PC-9 (cell line): Measurements from ENCODE around the gene HSPA1B. TPM values are rescaled to one million over a fixed set of nuclear protein-coding genes. Genes with fewer than 3 reads are reported as not detected.
A peak's percentile ranks its signal among the peaks of the same experiment; 100 is the strongest.

Source experiments
- Bru-seq: library from RNA; stranded (reverse); fragments of 400-500 nt; gene quantifications from one replicate; lab custom pipeline; 2021; lab: Mats Ljungman, UMichigan
- BruChase-seq, 2 experiments: library from RNA; stranded (reverse); fragments of 400-500 nt; gene quantifications; one replicate each; lab custom pipeline; 2021; lab: Mats Ljungman, UMichigan
- BruUV-seq: library from RNA; stranded (reverse); fragments of 400-500 nt; replicated peaks from 2 replicates; lab custom pipeline; 2021; lab: Mats Ljungman, UMichigan
- CTCF ChIA-PET: fragments of 300-600 bp; sonication (Branson Sonifier 250); formaldehyde crosslinking; loops from one replicate; lab custom pipeline; 2022; ENCODE audit warnings: antibody characterized with exemption; lab: Charles Lee
- POLR2A ChIA-PET: fragments of 300-600 bp; sonication (Branson Sonifier 250); formaldehyde crosslinking; loops from one replicate; lab custom pipeline; 2022; ENCODE audit warnings: antibody characterized with exemption; ENCODE audit not compliant: unreplicated experiment; lab: Charles Lee
- DNase-seq, 2 experiments: peaks; one replicate each; pipeline versions ENCODE4 v3.0.0 to v3.0.0-alpha.2; 2015 to 2022; ENCODE audit warnings: mixed read lengths in 1 of 2
- H2AFZ ChIP-seq: fragments of 200-600 bp; sonication (generic); 2 replicates; pipeline ENCODE4 v1.8.1; 2017; ENCODE audit warnings: antibody characterized with exemption
- H3F3A ChIP-seq: fragments of 200-600 bp; sonication (generic); 2 replicates; pipeline ENCODE4 v1.8.1; 2017; ENCODE audit warnings: antibody characterized with exemption, mild to moderate bottlenecking, low read depth; ENCODE audit not compliant: insufficient read depth
- H3K27ac ChIP-seq: fragments of 200-600 bp; sonication (generic); 2 replicates; pipeline ENCODE4 v1.6.1; 2016; ENCODE audit warnings: mixed run types
- H3K27me3 ChIP-seq: fragments of 200-600 bp; sonication (generic); 2 replicates; pipeline ENCODE4 v1.6.1; 2016; ENCODE audit warnings: low read depth, mixed run types; ENCODE audit not compliant: insufficient read depth
- H3K36me3 ChIP-seq: fragments of 200-600 bp; sonication (generic); 2 replicates; pipeline ENCODE4 v1.6.1; 2016; ENCODE audit warnings: low read depth, mixed run types
- H3K4me1 ChIP-seq: fragments of 200-600 bp; sonication (generic); replicated peaks from 2 replicates; pipeline ENCODE4 v1.6.1; 2016; ENCODE audit warnings: mixed run types; ENCODE audit not compliant: insufficient read depth
- H3K4me2 ChIP-seq: fragments of 200-600 bp; sonication (generic); 2 replicates; pipeline ENCODE4 v1.6.1; 2017; ENCODE audit warnings: mixed run types
- H3K4me3 ChIP-seq: fragments of 200-600 bp; sonication (generic); 2 replicates; pipeline ENCODE4 v1.6.1; 2016; ENCODE audit warnings: mixed run types
- H3K79me2 ChIP-seq: fragments of 200-600 bp; sonication (generic); 2 replicates; pipeline ENCODE4 v1.6.1; 2017; ENCODE audit warnings: low read depth, mixed run types
- H3K9me2 ChIP-seq: fragments of 200-600 bp; sonication (generic); 2 replicates; pipeline ENCODE4 v1.8.1; 2017; ENCODE audit warnings: mild to moderate bottlenecking; ENCODE audit not compliant: insufficient read depth
- H3K9me3 ChIP-seq: fragments of 200-600 bp; sonication (generic); 2 replicates; pipeline ENCODE4 v1.8.1; 2016; ENCODE audit warnings: low read depth; ENCODE audit not compliant: insufficient read depth
- H4K20me1 ChIP-seq: fragments of 200-600 bp; sonication (generic); 2 replicates; pipeline ENCODE4 v1.8.1; 2017; ENCODE audit not compliant: insufficient read depth
- CTCF ChIP-seq: fragments of 200-600 bp; sonication (generic); conservative IDR thresholded peaks from 2 replicates; pipeline ENCODE4 v1.6.1; 2017; ENCODE audit warnings: mixed run types, antibody characterized with exemption, mild to moderate bottlenecking, moderate library complexity
- EZH2 ChIP-seq: fragments of 200-600 bp; sonication (generic); IDR thresholded peaks from 2 replicates; pipeline ENCODE4 v1.8.0; 2017; ENCODE audit warnings: antibody characterized with exemption, low read depth
- intact Hi-C: fragments of 100-400 bp; cut with micrococcal nuclease; formaldehyde crosslinking; loops from one replicate; pipeline ENCODE4 v1.10.0; 2022; ENCODE audit not compliant: unreplicated experiment
- long read RNA-seq: library from polyadenylated mRNA; stranded (forward); transcript quantifications from one replicate; pipeline ENCODE4 v2.0.0, GENCODE V29; 2022
- total RNA-seq: library from RNA; stranded (reverse); gene quantifications from 2 replicates; pipeline ENCODE4 v1.2.3, GENCODE V29; 2021

HSPA1B gene
- 334 and 340 TPM in 2 replicates for total RNA-seq
- Bru-seq, nascent RNA: percentile 75 among the genes with signal in this experiment
- percentile 97 among the genes with signal in this experiment for BruChase-seq, experiment 1, labeled RNA remaining after a 2-hour chase
- percentile 98 among the genes with signal in this experiment for BruChase-seq, experiment 2, labeled RNA remaining after a 6-hour chase
- long read RNA-seq, transcript HSPA1B-201 (1 exons, 2,521 nt): major isoform, 106 of 112 reads
- long read RNA-seq, partial matches to known transcripts: 0 of 112 reads
- long read RNA-seq, other reads (novel, unspliced or antisense): 6 of 112 reads

GRCh38 chr6:31827286-31828079 lies at the start of gene HSPA1B:
HSPA1B (plus strand) TSS chr6:31827738; CDS start chr6:31827951, 213 bp downstream.
- Histone ChIP-seq H3K27ac (peak within 1 kb of the TSS; percentile 98), H3K27me3 (no peaks in the 10 kb centered on the region), H3K36me3 (no peaks in the 10 kb centered on the region), H3K4me3 (peak within 1 kb of the TSS; percentile 84), H3F3A (peaks cover 61% of the 10 kb centered on the region), H3K9me3 (no peaks in the 10 kb centered on the region), H2AFZ (peak within 1 kb of the TSS; percentile 50), H4K20me1 (peaks cover 24% of the 10 kb centered on the region), H3K4me2 (peak within 1 kb of the TSS; percentile 98), H3K4me1 (peaks cover 54% of the 10 kb centered on the region), H3K79me2 (peaks cover 57% of the 10 kb centered on the region), H3K9me2 (no peaks in the 10 kb centered on the region)
- CTCF ChIA-PET: interaction anchor here (0.5 to 0.6 kb wide), 2 partner anchors 145 to 438 kb away, joined by 4 to 8 read pairs; no protein-coding TSS in a partner anchor
- POLR2A ChIA-PET: interaction anchor here (0.5 to 2.4 kb wide), 17 partner anchors 12 to 353 kb away, joined by 3 to 40 read pairs (median 6); partner anchors contain the start of genes EHMT2, HSPA1A, HSPA1L and LSM2
- BruUV-seq: no TSS peak
- peak; percentile 99 for DNase-seq
- intact Hi-C loops: loop anchor here (1.0 to 10.0 kb wide), 4 partner anchors 31 to 1147 kb away; partner anchors contain the start of genes ATP6V1G2, DDX39B and NFKBIL1
- TF ChIP-seq EZH2 (no peak), CTCF (no peak)

- no peaks in the 10 kb centered on the region for H3K9me3 ChIP-seq
- POLR2A ChIA-PET: interaction anchor here (0.6 kb wide), 1 partner anchor 122 kb away, joined by 3 read pairs; no protein-coding TSS in a partner anchor
- peaks cover 28% of the 10 kb centered on the region; the same call in 1 of the 2 replicates for H3F3A ChIP-seq
- H3K27me3 ChIP-seq: no peaks in the 10 kb centered on the region
- H2AFZ ChIP-seq: no peak overlapping the region
- no TSS peak for BruUV-seq
- peaks cover 31% of the 10 kb centered on the region for H3K4me1 ChIP-seq
- H3K36me3 ChIP-seq: peaks cover 12% of the 10 kb centered on the region; the same call in 1 of the 2 replicates
- H3K4me2 ChIP-seq: no peak overlapping the region
- no peaks in the 10 kb centered on the region for H4K20me1 ChIP-seq
- no peaks in the 10 kb centered on the region for H3K9me2 ChIP-seq
- intact Hi-C loops: loop anchor here (10.0 kb wide), 1 partner anchor 177 kb away; the partner anchor contains the start of genes NELFE and SKIC2
- peak overlapping the region; percentile 58 for H3K27ac ChIP-seq
- no peaks in the 10 kb centered on the region for H3K79me2 ChIP-seq
- CTCF ChIA-PET: interaction anchor here (0.6 kb wide), 1 partner anchor 43 kb away, joined by 9 read pairs; no protein-coding TSS in a partner anchor
- no peak overlapping the region for H3K4me3 ChIP-seq
- no peak for TF ChIP-seq EZH2
- no peak for TF ChIP-seq CTCF
- DNase-seq: no peak
These were observed 49.3 kb upstream of the HSPA1B start for GRCh38 chr6:31778193-31778592.
